Measurements from ENCODE around the gene CDH4. TPM values are rescaled to one million over a fixed set of nuclear protein-coding genes. Genes with fewer than 3 reads are reported as not detected.

Gene CDH4
- total RNA-seq, 1 experiment from 2014 or later, result not detected

DNA sequence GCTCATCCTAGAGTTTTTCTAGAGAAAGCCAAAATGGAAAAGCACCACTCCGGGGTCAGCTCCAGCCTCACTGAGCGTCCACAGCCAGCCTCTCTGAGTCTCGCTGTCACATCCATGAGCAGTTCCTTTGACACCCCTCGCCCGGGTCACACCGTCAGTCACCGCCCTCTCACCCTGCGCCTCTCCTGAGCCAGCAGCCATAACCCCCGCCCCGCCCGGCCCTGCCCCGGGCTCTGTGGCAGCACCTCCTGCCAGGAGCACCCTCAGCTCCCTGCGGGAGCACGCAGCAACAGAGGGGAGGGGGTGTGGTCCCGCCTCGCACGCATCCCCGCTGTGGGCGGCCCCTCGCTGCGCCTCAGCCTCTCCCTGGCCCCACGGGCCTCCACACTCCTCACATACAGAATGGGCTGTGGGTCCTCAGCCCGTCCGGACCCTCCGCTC lies 545.9 kb downstream of the CDH4 start:
- in situ Hi-C loops (cut with HindIII; ENCODE audit: low pct_unique_long_range_greater_than_20kb, low sequenced_read_pairs) (no loop called here), intact Hi-C loops (cut with micrococcal nuclease; ENCODE audit: unreplicated experiment) (no loop called here)
- Histone ChIP-seq H3K4me3 (ENCODE audit: low read depth in 2 of 2, low read length in 2 of 2) (no peak overlapping the region), H3K36me3 (ENCODE audit: control insufficient read depth, insufficient read depth, low read length) (no peaks in the 10 kb centered on the region), H3K27ac (ENCODE audit: low read length) (no peak overlapping the region), H3K9me3 (ENCODE audit: control insufficient read depth, insufficient read depth, low read depth, low read length) (no peaks in the 10 kb centered on the region), H3K4me1 (ENCODE audit: control insufficient read depth, insufficient read depth, low read length) (no peaks in the 10 kb centered on the region), H3K27me3 (ENCODE audit: control insufficient read depth, insufficient read depth, low read length) (peaks cover 2% of the 10 kb centered on the region; the same call in 1 of the 2 replicates)
- TF ChIP-seq TCF7L2 (IDR thresholded peaks at IDR 0.05; ENCODE audit: low read depth, low read length) (no peak), SIN3A (IDR thresholded peaks at IDR 0.05; ENCODE audit: borderline replicate concordance, insufficient read depth, low read depth, low read length) (no peak), POLR2AphosphoS5 (IDR thresholded peaks at IDR 0.05; ENCODE audit: low read depth, low read length) (no peak)
- TF ChIP-seq, protein P1, sequence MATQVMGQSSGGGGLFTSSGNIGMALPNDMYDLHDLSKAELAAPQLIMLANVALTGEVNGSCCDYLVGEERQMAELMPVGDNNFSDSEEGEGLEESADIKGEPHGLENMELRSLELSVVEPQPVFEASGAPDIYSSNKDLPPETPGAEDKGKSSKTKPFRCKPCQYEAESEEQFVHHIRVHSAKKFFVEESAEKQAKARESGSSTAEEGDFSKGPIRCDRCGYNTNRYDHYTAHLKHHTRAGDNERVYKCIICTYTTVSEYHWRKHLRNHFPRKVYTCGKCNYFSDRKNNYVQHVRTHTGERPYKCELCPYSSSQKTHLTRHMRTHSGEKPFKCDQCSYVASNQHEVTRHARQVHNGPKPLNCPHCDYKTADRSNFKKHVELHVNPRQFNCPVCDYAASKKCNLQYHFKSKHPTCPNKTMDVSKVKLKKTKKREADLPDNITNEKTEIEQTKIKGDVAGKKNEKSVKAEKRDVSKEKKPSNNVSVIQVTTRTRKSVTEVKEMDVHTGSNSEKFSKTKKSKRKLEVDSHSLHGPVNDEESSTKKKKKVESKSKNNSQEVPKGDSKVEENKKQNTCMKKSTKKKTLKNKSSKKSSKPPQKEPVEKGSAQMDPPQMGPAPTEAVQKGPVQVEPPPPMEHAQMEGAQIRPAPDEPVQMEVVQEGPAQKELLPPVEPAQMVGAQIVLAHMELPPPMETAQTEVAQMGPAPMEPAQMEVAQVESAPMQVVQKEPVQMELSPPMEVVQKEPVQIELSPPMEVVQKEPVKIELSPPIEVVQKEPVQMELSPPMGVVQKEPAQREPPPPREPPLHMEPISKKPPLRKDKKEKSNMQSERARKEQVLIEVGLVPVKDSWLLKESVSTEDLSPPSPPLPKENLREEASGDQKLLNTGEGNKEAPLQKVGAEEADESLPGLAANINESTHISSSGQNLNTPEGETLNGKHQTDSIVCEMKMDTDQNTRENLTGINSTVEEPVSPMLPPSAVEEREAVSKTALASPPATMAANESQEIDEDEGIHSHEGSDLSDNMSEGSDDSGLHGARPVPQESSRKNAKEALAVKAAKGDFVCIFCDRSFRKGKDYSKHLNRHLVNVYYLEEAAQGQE (IDR thresholded peaks at IDR 0.05; ENCODE audit: insufficient read depth in 1 of 2, low read depth in 2 of 2, low read length in 1 of 2), result no peak
- TF ChIP-seq, protein P2, sequence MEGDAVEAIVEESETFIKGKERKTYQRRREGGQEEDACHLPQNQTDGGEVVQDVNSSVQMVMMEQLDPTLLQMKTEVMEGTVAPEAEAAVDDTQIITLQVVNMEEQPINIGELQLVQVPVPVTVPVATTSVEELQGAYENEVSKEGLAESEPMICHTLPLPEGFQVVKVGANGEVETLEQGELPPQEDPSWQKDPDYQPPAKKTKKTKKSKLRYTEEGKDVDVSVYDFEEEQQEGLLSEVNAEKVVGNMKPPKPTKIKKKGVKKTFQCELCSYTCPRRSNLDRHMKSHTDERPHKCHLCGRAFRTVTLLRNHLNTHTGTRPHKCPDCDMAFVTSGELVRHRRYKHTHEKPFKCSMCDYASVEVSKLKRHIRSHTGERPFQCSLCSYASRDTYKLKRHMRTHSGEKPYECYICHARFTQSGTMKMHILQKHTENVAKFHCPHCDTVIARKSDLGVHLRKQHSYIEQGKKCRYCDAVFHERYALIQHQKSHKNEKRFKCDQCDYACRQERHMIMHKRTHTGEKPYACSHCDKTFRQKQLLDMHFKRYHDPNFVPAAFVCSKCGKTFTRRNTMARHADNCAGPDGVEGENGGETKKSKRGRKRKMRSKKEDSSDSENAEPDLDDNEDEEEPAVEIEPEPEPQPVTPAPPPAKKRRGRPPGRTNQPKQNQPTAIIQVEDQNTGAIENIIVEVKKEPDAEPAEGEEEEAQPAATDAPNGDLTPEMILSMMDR (IDR thresholded peaks at IDR 0.05), result no peak
- ChIA-PET CTCF (no interaction called here), POLR2A (no interaction called here)
- BruUV-seq (replicated peaks), result no TSS peak
- ATAC-seq (no peak), DNase-seq (ENCODE audit: low read depth, low spot score) (no peak)

DNA sequence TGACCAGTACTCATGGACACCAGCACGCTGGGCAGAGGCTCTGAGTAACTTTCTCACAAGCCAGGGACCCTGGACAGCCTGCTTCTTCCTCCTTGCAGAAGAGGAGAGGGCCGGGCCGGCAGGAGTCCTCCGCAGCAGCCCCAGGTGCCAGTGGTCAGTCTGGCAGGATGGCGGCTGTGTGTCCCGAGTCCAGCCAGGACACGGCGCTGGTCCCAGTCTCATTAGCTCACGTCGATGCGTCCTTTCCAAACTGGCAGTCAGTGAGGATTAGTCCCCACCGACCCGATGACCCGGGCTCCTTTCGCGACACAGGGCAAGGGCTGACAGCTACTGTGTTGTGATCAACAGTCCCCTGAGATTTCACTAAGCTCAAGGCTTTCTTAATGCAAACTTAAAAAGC lies 546.6 kb downstream of the CDH4 start:
- ChIA-PET POLR2A (no interaction called here), CTCF (no interaction called here)
- TF ChIP-seq SIN3A (IDR thresholded peaks at IDR 0.05; ENCODE audit: borderline replicate concordance, insufficient read depth, low read depth, low read length) (no peak), POLR2AphosphoS5 (IDR thresholded peaks at IDR 0.05; ENCODE audit: low read depth, low read length) (no peak), TCF7L2 (IDR thresholded peaks at IDR 0.05; ENCODE audit: low read depth, low read length) (no peak)
- TF ChIP-seq, protein P2 (IDR thresholded peaks at IDR 0.05), result no peak
- TF ChIP-seq, protein P1 (IDR thresholded peaks at IDR 0.05; ENCODE audit: insufficient read depth in 1 of 2, low read depth in 2 of 2, low read length in 1 of 2), result no peak
- ATAC-seq, result no peak
- no peak for DNase-seq (ENCODE audit: low read depth, low spot score)
- Histone ChIP-seq H3K36me3 (ENCODE audit: control insufficient read depth, insufficient read depth, low read length) (no peaks in the 10 kb centered on the region), H3K4me3 (ENCODE audit: low read depth in 2 of 2, low read length in 2 of 2) (no peak overlapping the region), H3K9me3 (ENCODE audit: control insufficient read depth, insufficient read depth, low read depth, low read length) (no peaks in the 10 kb centered on the region), H3K4me1 (ENCODE audit: control insufficient read depth, insufficient read depth, low read length) (no peaks in the 10 kb centered on the region), H3K27me3 (ENCODE audit: control insufficient read depth, insufficient read depth, low read length) (peaks cover 2% of the 10 kb centered on the region; the same call in 1 of the 2 replicates), H3K27ac (ENCODE audit: low read length) (no peak overlapping the region)
- in situ Hi-C loops (cut with HindIII; ENCODE audit: low pct_unique_long_range_greater_than_20kb, low sequenced_read_pairs) (no loop called here), intact Hi-C loops (cut with micrococcal nuclease; ENCODE audit: unreplicated experiment) (no loop called here)
- no TSS peak for BruUV-seq (replicated peaks)
